Trophoblast cell (in vitro differentiated cells and primary cell): ENCODE data around the gene ATP5IF1.

Experiments
- DNase-seq, 2 donors: peaks; one replicate each; pipeline ENCODE4 v3.0.0-alpha.2; 2016
- H2AFZ ChIP-seq: 2 replicates; pipeline ENCODE4 v1.6.1; 2013; ENCODE audit warnings: low read length, moderate library complexity, mild to moderate bottlenecking; ENCODE audit not compliant: insufficient read depth, poor library complexity
- H2AK5ac ChIP-seq: 2 replicates; pipeline ENCODE4 v1.6.1; 2013; ENCODE audit warnings: mild to moderate bottlenecking, low read length
- H2BK120ac ChIP-seq: 2 replicates; pipeline ENCODE4 v1.6.1; 2013; ENCODE audit warnings: low read length, mild to moderate bottlenecking, moderate library complexity; ENCODE audit not compliant: insufficient read depth, poor library complexity
- H2BK12ac ChIP-seq: 2 replicates; pipeline ENCODE4 v1.6.1; 2013; ENCODE audit warnings: mild to moderate bottlenecking, low read length, moderate library complexity
- H2BK5ac ChIP-seq: 2 replicates; pipeline ENCODE4 v1.6.1; 2013; ENCODE audit warnings: low read length, low read depth, moderate library complexity, mild to moderate bottlenecking; ENCODE audit not compliant: poor library complexity
- H3K14ac ChIP-seq: 2 replicates; pipeline ENCODE4 v1.6.1; 2013; ENCODE audit warnings: mild to moderate bottlenecking, low read length
- H3K18ac ChIP-seq: 2 replicates; pipeline ENCODE4 v1.6.1; 2013; ENCODE audit warnings: mild to moderate bottlenecking, low read length
- H3K23ac ChIP-seq: 2 replicates; pipeline ENCODE4 v1.6.1; 2013; ENCODE audit warnings: low read length
- H3K27ac ChIP-seq: 2 replicates; pipeline ENCODE4 v1.5.1; 2013; ENCODE audit warnings: low read depth, mild to moderate bottlenecking, inconsistent platforms, low read length, moderate library complexity
- H3K27me3 ChIP-seq: 2 replicates; pipeline ENCODE4 v1.6.1; 2013; ENCODE audit warnings: inconsistent platforms, mild to moderate bottlenecking, low read length, moderate library complexity; ENCODE audit not compliant: insufficient read depth
- H3K36me3 ChIP-seq, 2 experiments: 1 replicate in 1 of 2; 2 replicates in 1 of 2; pipeline ENCODE4 v1.6.1; 2013; ENCODE audit warnings: low read length in 2 of 2, mild to moderate bottlenecking in 2 of 2, moderate library complexity in 1 of 2; ENCODE audit not compliant: insufficient read depth in 2 of 2, control insufficient read depth in 1 of 2
- H3K4ac ChIP-seq: 2 replicates; pipeline ENCODE4 v1.6.1; 2013; ENCODE audit warnings: low read depth, mild to moderate bottlenecking, low read length, moderate library complexity
- H3K4me1 ChIP-seq, 2 experiments: 1 replicate in 1 of 2; 2 replicates in 1 of 2; pipeline ENCODE4 v1.6.1; 2013; ENCODE audit warnings: low read length in 2 of 2, mild to moderate bottlenecking in 2 of 2, moderate library complexity in 1 of 2; ENCODE audit not compliant: insufficient read depth in 2 of 2, control insufficient read depth in 1 of 2
- H3K4me2 ChIP-seq: 2 replicates; pipeline ENCODE4 v1.6.1; 2013; ENCODE audit warnings: inconsistent platforms, mild to moderate bottlenecking, low read length, moderate library complexity
- H3K4me3 ChIP-seq: 2 replicates; pipeline ENCODE4 v1.5.1; 2013; ENCODE audit warnings: mild to moderate bottlenecking, low read depth, low read length, inconsistent platforms
- H3K79me1 ChIP-seq: one replicate; pipeline ENCODE4 v1.6.1; 2013; ENCODE audit warnings: low read length
- H3K79me2 ChIP-seq: 2 replicates; pipeline ENCODE4 v1.6.1; 2013; ENCODE audit warnings: low read length, mild to moderate bottlenecking; ENCODE audit not compliant: control insufficient read depth, insufficient read depth, poor library complexity
- H3K9ac ChIP-seq: 2 replicates; pipeline ENCODE4 v1.6.1; 2013; ENCODE audit warnings: mild to moderate bottlenecking, low read length
- H3K9me3 ChIP-seq: 2 replicates; pipeline ENCODE4 v1.6.1; 2013; ENCODE audit warnings: low read depth, mild to moderate bottlenecking, control low read depth, inconsistent platforms, low read length; ENCODE audit not compliant: insufficient read depth
- H4K12ac ChIP-seq: 2 replicates; pipeline ENCODE4 v1.6.1; 2013; ENCODE audit warnings: low read depth, mild to moderate bottlenecking, low read length, moderate library complexity
- H4K8ac ChIP-seq: 2 replicates; pipeline ENCODE4 v1.6.1; 2013; ENCODE audit warnings: low read depth, mild to moderate bottlenecking, low read length, moderate library complexity
- H4K91ac ChIP-seq: one replicate; pipeline ENCODE4 v1.6.1; 2013; ENCODE audit warnings: low read depth, mild to moderate bottlenecking, low read length, moderate library complexity
- WGBS: extraction: QIAGEN DNeasy Blood & Tissue Kit; methylation state at CpG from one replicate; pipeline ENCODE4 v1.1.7; 2013; ENCODE audit warnings: missing lambda C conversion rate; ENCODE audit not compliant: insufficient read length, insufficient coverage; ENCODE audit errors: extremely low coverage; 5-methylcytosine and 5-hydroxymethylcytosine counted together

The ATP5IF1 gene

GRCh38 chr1:28199328-28200233 lies 36.3 kb upstream of the ATP5IF1 start:
- no peak overlapping the region for H4K12ac ChIP-seq
- DNase-seq, result no peak
- H2BK120ac ChIP-seq, result no peak overlapping the region
- no peak overlapping the region for H4K8ac ChIP-seq
- H4K91ac ChIP-seq, result no peak overlapping the region
- H3K4me3 ChIP-seq, result no peak overlapping the region
- no peaks in the 10 kb centered on the region for H3K27me3 ChIP-seq
- no peak overlapping the region for H3K27ac ChIP-seq
- H3K9me3 ChIP-seq, result no peaks in the 10 kb centered on the region
- H3K4me2 ChIP-seq, result no peak overlapping the region
- H3K4me1 ChIP-seq, result peaks cover 3 to 5% of the 10 kb centered on the region in 2 experiments
- no peak overlapping the region for H2AFZ ChIP-seq
- H3K18ac ChIP-seq, result no peak overlapping the region
- H3K36me3 ChIP-seq, result peaks cover 23 to 48% of the 10 kb centered on the region in 2 experiments
- no peak overlapping the region for H3K14ac ChIP-seq
- no peak overlapping the region for H2BK12ac ChIP-seq
- H3K9ac ChIP-seq, result no peak overlapping the region
- WGBS, result no CpG with 5 or more reads among the region's 8 CpGs
- H3K23ac ChIP-seq, result no peak overlapping the region
- H3K79me2 ChIP-seq, result no peaks in the 10 kb centered on the region
- no peak overlapping the region for H2BK5ac ChIP-seq
- H3K79me1 ChIP-seq, result no peaks in the 10 kb centered on the region
- H3K4ac ChIP-seq, result no peak overlapping the region
- H2AK5ac ChIP-seq, result no peak overlapping the region

- Histone ChIP-seq H4K91ac (no peak overlapping the region), H3K79me1 (no peaks in the 10 kb centered on the region), H3K4me2 (no peak overlapping the region), H3K23ac (no peak overlapping the region), H3K18ac (no peak overlapping the region), H3K4ac (no peak overlapping the region), H3K9me3 (no peaks in the 10 kb centered on the region), H3K27ac (no peak overlapping the region), H2BK12ac (no peak overlapping the region), H3K9ac (no peak overlapping the region), H3K4me1 (peaks cover 3 to 5% of the 10 kb centered on the region in 2 experiments), H4K8ac (no peak overlapping the region), H4K12ac (no peak overlapping the region), H2AFZ (no peak overlapping the region), H2BK120ac (no peak overlapping the region), H3K36me3 (peaks cover 23 to 50% of the 10 kb centered on the region in 2 experiments), H3K4me3 (no peak overlapping the region), H3K79me2 (no peaks in the 10 kb centered on the region), H3K14ac (no peak overlapping the region), H3K27me3 (no peaks in the 10 kb centered on the region), H2AK5ac (no peak overlapping the region), H2BK5ac (no peak overlapping the region)
- WGBS, result no CpG with 5 or more reads among the region's 6 CpGs
- DNase-seq, result no peak
Measured at GRCh38 chr1:28200234-28200873, 35.6 kb upstream of the ATP5IF1 start.

GRCh38 chr1:28205243-28205642 lies 30.7 kb upstream of the ATP5IF1 start:
- no CpG with 5 or more reads among the region's 4 CpGs for WGBS
- H3K4me1 ChIP-seq, result no peaks in the 10 kb centered on the region
- no peaks in the 10 kb centered on the region for H3K9me3 ChIP-seq

GRCh38 chr1:28208818-28209441 lies 27.0 kb upstream of the ATP5IF1 start:
- no peaks in the 10 kb centered on the region for H3K79me1 ChIP-seq

More at GRCh38 chr1:28205243-28205642, 30.7 kb upstream of the ATP5IF1 start:
- no peak overlapping the region for H3K18ac ChIP-seq
- H3K79me1 ChIP-seq, result no peaks in the 10 kb centered on the region
- H4K8ac ChIP-seq, result no peak overlapping the region
- no peak overlapping the region for H3K14ac ChIP-seq
- H2AK5ac ChIP-seq, result no peak overlapping the region
- no peak overlapping the region for H4K91ac ChIP-seq
- H3K4me2 ChIP-seq, result no peak overlapping the region
- peaks cover 31 to 50% of the 10 kb centered on the region in 2 experiments for H3K36me3 ChIP-seq
- H3K9ac ChIP-seq, result no peak overlapping the region
- DNase-seq, result no peak
- H3K23ac ChIP-seq, result no peak overlapping the region
- no peak overlapping the region for H2BK12ac ChIP-seq
- no peak overlapping the region for H3K4me3 ChIP-seq
- no peak overlapping the region for H2AFZ ChIP-seq
- H2BK120ac ChIP-seq, result no peak overlapping the region
- H4K12ac ChIP-seq, result no peak overlapping the region
- H3K27ac ChIP-seq, result no peak overlapping the region
- no peak overlapping the region for H3K4ac ChIP-seq
- no peaks in the 10 kb centered on the region for H3K79me2 ChIP-seq
- no peaks in the 10 kb centered on the region for H3K27me3 ChIP-seq
- no peak overlapping the region for H2BK5ac ChIP-seq

More at GRCh38 chr1:28208818-28209441, 27.0 kb upstream of the ATP5IF1 start:
- Histone ChIP-seq H3K27me3 (no peaks in the 10 kb centered on the region), H2AK5ac (no peak overlapping the region), H3K4me3 (no peak overlapping the region), H2AFZ (no peak overlapping the region), H3K36me3 (peaks cover 23 to 34% of the 10 kb centered on the region in 2 experiments), H3K18ac (no peak overlapping the region), H3K23ac (no peak overlapping the region), H2BK5ac (no peak overlapping the region), H3K4me1 (no peaks in the 10 kb centered on the region), H3K9me3 (no peaks in the 10 kb centered on the region), H3K27ac (no peak overlapping the region), H4K91ac (no peak overlapping the region), H2BK12ac (no peak overlapping the region), H3K14ac (no peak overlapping the region), H4K12ac (no peak overlapping the region), H3K9ac (no peak overlapping the region), H4K8ac (no peak overlapping the region), H3K4me2 (no peak overlapping the region), H3K79me2 (no peaks in the 10 kb centered on the region), H3K4ac (no peak overlapping the region), H2BK120ac (no peak overlapping the region)
- DNase-seq, result peak; percentile 59 to 80
- no CpG with 5 or more reads among the region's 4 CpGs for WGBS
